HAP-1 (cell line): ENCODE data around the gene TLCD3B.

Experiments
- DNase-seq, 2 experiments: peaks; one replicate each; pipeline ENCODE4 v3.0.0-alpha.2; 2016 to 2020; ENCODE audit warnings: low spot score in 2 of 2
- H3K27me3 ChIP-seq: fragments of 250-450 bp; sonication (Bioruptor Pico); 2 replicates; pipeline ENCODE4 v1.5.1; 2020; ENCODE audit warnings: low read depth, mild to moderate bottlenecking, moderate library complexity
- H3K36me3 ChIP-seq: fragments of 250-450 bp; sonication (Bioruptor Pico); replicated peaks from 2 replicates; pipeline ENCODE4 v1.5.1; 2020; ENCODE audit warnings: mild to moderate bottlenecking
- H3K4me1 ChIP-seq: fragments of 250-450 bp; sonication (Bioruptor Pico); 2 replicates; pipeline ENCODE4 v1.5.1; 2020; ENCODE audit warnings: mild to moderate bottlenecking
- H3K4me3 ChIP-seq: fragments of 250-450 bp; sonication (Bioruptor Pico); 2 replicates; pipeline ENCODE4 v1.5.1; 2020; ENCODE audit warnings: mild to moderate bottlenecking, moderate library complexity
- H3K9me3 ChIP-seq: fragments of 250-450 bp; sonication (Bioruptor Pico); 2 replicates; pipeline ENCODE4 v1.5.1; 2020; ENCODE audit warnings: mild to moderate bottlenecking, moderate library complexity
- in situ Hi-C: fragments of 300-500 bp; cut with MboI; formaldehyde crosslinking; loops from 3 replicates; pipeline ENCODE4 v1.14.3; 2020; ENCODE audit warnings: low sequenced_read_pairs, inconsistent platforms, mixed read lengths

Gene TLCD3B

GRCh38 chr16:29990883-29991570 is 40.0 kb downstream of the TLCD3B start:
- H3K4me1 ChIP-seq: peaks cover 8% of the 10 kb centered on the region
- H3K36me3 ChIP-seq: peaks cover 68% of the 10 kb centered on the region
- in situ Hi-C loops: no loop called here
- H3K27me3 ChIP-seq: no peaks in the 10 kb centered on the region
- H3K9me3 ChIP-seq: no peaks in the 10 kb centered on the region
- no peak overlapping the region for H3K4me3 ChIP-seq
- no peak for DNase-seq

DNA sequence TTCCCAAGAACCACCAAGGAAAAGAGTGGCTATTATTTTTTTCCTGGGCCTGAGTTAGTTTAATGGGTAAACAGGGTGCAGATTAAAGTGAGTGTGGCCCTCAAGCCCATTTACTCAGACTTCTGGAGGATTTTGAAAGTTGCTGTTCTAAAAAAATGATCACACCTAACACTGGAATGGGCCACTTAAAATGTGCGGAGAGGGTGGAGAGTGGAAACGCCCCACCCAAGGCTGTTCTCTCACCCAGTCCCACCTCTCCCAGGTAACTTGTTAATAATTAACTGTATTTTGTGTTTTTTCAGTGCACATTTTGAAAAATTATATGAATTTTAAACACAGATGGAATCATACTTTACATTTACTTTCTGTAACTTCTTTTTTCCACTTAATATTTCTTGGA is 41.0 kb downstream of the TLCD3B start:
- Histone ChIP-seq H3K9me3 (no peaks in the 10 kb centered on the region), H3K4me1 (peaks cover 6% of the 10 kb centered on the region), H3K4me3 (no peak overlapping the region), H3K36me3 (peaks cover 78% of the 10 kb centered on the region), H3K27me3 (no peaks in the 10 kb centered on the region)
- in situ Hi-C loops: no loop called here
- DNase-seq: no peak

DNA sequence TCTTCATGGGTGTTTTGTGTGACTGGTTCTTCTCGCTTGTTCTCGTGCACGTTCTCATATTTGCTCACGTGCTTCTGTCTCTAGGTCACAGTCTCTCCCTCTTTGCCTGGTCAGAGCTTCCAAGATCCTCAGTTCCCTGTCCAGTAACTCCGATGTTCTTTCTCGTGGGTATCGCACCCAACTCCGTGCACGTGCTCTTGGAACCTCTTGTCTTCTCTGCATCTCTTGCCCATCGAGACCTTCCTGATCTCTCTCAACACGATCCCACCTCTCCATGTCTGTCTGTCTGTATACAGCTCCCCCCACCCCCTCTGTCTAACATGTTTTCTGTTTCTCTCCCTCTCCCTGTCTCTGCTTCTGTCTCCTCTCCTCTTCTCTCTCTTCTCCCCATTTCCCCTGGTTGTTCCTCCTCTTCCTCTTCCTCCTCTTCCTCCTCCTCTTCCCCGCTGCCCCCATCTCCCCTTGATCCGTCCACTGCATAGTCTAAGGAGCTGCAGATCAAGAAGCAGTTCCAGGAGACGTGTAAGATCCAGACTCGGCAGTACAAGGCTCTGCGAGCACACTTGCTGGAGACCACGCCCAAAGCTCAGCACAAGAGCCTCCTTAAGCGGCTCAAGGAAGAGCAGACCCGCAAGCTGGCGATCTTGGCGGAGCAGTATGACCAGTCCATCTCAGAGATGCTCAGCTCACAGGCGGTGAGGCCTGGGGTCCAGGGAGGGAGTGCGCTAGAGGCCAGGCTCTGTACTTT is 41.8 kb downstream of the TLCD3B start:
- H3K9me3 ChIP-seq: no peaks in the 10 kb centered on the region
- no peaks in the 10 kb centered on the region for H3K27me3 ChIP-seq
- H3K4me1 ChIP-seq: no peaks in the 10 kb centered on the region; the same call in 1 of the 2 replicates
- H3K4me3 ChIP-seq: no peak overlapping the region
- in situ Hi-C loops: no loop called here
- H3K36me3 ChIP-seq: peaks cover 80% of the 10 kb centered on the region
- DNase-seq: no peak

- Histone ChIP-seq H3K27me3 (no peaks in the 10 kb centered on the region), H3K9me3 (no peaks in the 10 kb centered on the region), H3K4me1 (no peaks in the 10 kb centered on the region), H3K4me3 (no peak overlapping the region), H3K36me3 (peaks cover 82% of the 10 kb centered on the region)
- DNase-seq: no peak
- in situ Hi-C loops: no loop called here
These were observed 42.6 kb downstream of the TLCD3B start for GRCh38 chr16:29988346-29989075.

GRCh38 chr16:29987371-29988085 is 43.5 kb downstream of the TLCD3B start:
- Histone ChIP-seq H3K4me1 (no peaks in the 10 kb centered on the region), H3K27me3 (no peaks in the 10 kb centered on the region), H3K4me3 (no peak overlapping the region), H3K9me3 (no peaks in the 10 kb centered on the region), H3K36me3 (peaks cover 82% of the 10 kb centered on the region)
- DNase-seq: no peak
- in situ Hi-C loops: no loop called here

- no peak overlapping the region for H3K4me3 ChIP-seq
- H3K9me3 ChIP-seq: no peaks in the 10 kb centered on the region
- H3K36me3 ChIP-seq: peaks cover 84% of the 10 kb centered on the region
- no peaks in the 10 kb centered on the region for H3K4me1 ChIP-seq
- in situ Hi-C loops: no loop called here
- DNase-seq: no peak
- no peaks in the 10 kb centered on the region for H3K27me3 ChIP-seq
These were observed 44.1 kb downstream of the TLCD3B start for GRCh38 chr16:29986931-29987330.

GRCh38 chr16:29986231-29986630 is 44.8 kb downstream of the TLCD3B start:
- Histone ChIP-seq H3K9me3 (no peaks in the 10 kb centered on the region), H3K27me3 (no peaks in the 10 kb centered on the region), H3K4me1 (no peaks in the 10 kb centered on the region), H3K4me3 (no peak overlapping the region), H3K36me3 (peaks cover 90% of the 10 kb centered on the region)
- in situ Hi-C loops: no loop called here
- DNase-seq: no peak

GRCh38 chr16:29985271-29985811 is 45.7 kb downstream of the TLCD3B start:
- no peak overlapping the region for H3K4me3 ChIP-seq
- in situ Hi-C loops: no loop called here
- no peaks in the 10 kb centered on the region for H3K27me3 ChIP-seq
- H3K9me3 ChIP-seq: no peaks in the 10 kb centered on the region
- H3K4me1 ChIP-seq: no peaks in the 10 kb centered on the region
- no peak for DNase-seq
- peaks cover 90% of the 10 kb centered on the region for H3K36me3 ChIP-seq

- no peaks in the 10 kb centered on the region for H3K4me1 ChIP-seq
- H3K9me3 ChIP-seq: no peaks in the 10 kb centered on the region
- H3K36me3 ChIP-seq: peaks cover 90% of the 10 kb centered on the region
- no peaks in the 10 kb centered on the region for H3K27me3 ChIP-seq
- DNase-seq: no peak
- H3K4me3 ChIP-seq: no peak overlapping the region
- in situ Hi-C loops: no loop called here
These were observed 46.3 kb downstream of the TLCD3B start for GRCh38 chr16:29984764-29985147.

GRCh38 chr16:29984137-29984763 is 46.8 kb downstream of the TLCD3B start:
- no peak for DNase-seq
- no peak overlapping the region for H3K4me3 ChIP-seq
- H3K9me3 ChIP-seq: no peaks in the 10 kb centered on the region
- in situ Hi-C loops: no loop called here
- peaks cover 92% of the 10 kb centered on the region for H3K36me3 ChIP-seq
- H3K4me1 ChIP-seq: no peaks in the 10 kb centered on the region
- no peaks in the 10 kb centered on the region for H3K27me3 ChIP-seq

- no peak overlapping the region for H3K4me3 ChIP-seq
- in situ Hi-C loops: no loop called here
- H3K27me3 ChIP-seq: no peaks in the 10 kb centered on the region
- DNase-seq: no peak
- H3K9me3 ChIP-seq: no peaks in the 10 kb centered on the region
- no peaks in the 10 kb centered on the region for H3K4me1 ChIP-seq
- H3K36me3 ChIP-seq: peaks cover 93% of the 10 kb centered on the region
These were observed 47.5 kb downstream of the TLCD3B start for GRCh38 chr16:29983420-29984136.

- Histone ChIP-seq H3K4me1 (no peaks in the 10 kb centered on the region), H3K4me3 (no peak overlapping the region), H3K27me3 (no peaks in the 10 kb centered on the region), H3K36me3 (peaks cover 93% of the 10 kb centered on the region), H3K9me3 (no peaks in the 10 kb centered on the region)
- in situ Hi-C loops: no loop called here
- no peak for DNase-seq
These were observed 48.3 kb downstream of the TLCD3B start for GRCh38 chr16:29982560-29983419.
